ENCODE data around the gene PTK6.
"Not testable (repeated sequence)": the region's sequence is repeated elsewhere in the genome, so short reads cannot be mapped to it uniquely, and the experiment has no call there.

PTK6 gene

DNA sequence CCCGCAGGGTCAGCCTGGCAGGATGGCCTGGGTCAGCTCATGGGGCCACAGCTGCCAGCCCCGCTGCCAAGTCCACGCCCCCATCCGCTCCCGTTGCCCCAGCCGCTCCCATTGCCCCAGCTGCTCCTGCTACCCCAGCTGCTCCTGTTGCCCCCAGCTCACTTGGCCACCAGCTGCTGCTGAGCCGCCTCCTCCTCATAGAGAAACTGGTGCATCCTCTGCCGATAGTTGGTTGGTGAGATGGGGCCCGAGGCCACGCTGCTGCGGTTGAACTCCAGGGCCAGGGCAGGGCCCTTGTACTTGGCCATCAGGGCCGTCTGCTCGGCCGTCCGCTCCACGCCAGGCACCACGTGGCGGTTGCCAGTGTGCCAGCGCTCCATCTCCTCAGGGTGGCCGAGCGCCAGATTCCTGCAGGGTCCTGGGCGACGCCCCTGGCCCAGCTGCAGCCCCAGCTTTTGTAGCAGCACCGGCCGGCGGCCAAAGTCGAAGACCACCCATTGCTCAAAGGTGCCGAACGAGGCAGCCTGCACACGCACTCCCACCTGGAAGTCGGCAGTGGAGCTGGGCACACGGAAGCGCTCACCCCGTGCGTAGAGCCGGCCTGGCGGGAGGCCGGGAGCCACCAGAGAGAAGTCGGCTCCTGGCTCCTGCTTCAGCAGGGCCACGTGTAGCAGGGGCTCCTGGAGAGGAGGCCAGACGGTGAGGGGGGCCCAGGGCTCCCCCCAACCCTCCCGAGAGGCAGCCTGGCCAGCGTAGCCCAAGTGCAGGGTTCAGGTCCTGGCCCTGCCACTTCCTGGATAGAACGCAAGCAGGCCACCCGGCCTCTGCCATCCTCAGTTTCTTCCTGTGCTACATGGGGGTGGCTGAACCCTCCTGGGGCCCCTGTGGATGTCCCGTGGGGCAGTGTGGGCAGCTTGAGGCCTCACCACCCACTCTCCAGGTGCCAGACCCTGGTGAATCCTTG, 32.1 kb upstream of the PTK6 start:
- DNase-seq (ENCODE audit: low read depth), result no peak

DNA sequence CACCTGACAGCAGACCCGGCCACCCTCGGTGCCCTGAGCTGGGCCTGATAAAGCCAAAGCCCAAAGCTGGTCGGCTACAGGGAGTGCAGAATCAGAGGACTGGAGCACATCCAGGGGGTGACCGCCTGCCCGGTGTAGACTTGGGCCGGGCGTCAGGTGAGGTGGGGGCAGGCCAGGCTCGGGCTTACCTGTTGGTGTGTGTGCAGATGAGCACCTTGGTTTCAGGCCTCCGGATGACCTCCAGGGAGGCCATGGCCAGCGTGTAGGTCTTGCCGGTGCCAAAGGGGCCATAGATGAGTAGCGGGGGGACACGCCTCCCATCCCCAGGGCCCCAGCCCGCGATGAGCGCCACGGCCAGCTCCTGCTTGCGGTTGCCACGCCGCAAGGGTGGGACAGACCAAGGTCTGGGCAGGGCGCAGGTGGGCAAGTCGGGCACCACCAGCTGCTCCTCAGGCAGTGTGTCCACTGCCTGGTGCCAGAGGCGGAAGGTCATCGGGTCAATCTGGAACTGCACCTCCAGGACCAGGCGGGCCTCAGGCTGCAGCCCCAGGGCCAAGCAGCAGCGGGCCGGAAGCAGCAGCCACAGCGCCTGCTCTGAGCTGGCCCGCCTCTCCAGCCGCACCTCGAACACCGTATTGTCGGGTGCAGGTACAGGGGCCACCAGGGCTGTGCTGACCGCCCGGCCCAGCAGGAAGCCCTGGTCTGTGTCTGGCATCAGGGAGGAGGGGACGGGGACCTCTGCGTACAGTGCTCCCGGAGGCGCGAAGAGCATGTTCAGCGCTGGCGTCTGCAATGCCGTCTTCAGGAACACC, 31.2 kb upstream of the PTK6 start:
- no peak for DNase-seq (ENCODE audit: low read depth)

DNA sequence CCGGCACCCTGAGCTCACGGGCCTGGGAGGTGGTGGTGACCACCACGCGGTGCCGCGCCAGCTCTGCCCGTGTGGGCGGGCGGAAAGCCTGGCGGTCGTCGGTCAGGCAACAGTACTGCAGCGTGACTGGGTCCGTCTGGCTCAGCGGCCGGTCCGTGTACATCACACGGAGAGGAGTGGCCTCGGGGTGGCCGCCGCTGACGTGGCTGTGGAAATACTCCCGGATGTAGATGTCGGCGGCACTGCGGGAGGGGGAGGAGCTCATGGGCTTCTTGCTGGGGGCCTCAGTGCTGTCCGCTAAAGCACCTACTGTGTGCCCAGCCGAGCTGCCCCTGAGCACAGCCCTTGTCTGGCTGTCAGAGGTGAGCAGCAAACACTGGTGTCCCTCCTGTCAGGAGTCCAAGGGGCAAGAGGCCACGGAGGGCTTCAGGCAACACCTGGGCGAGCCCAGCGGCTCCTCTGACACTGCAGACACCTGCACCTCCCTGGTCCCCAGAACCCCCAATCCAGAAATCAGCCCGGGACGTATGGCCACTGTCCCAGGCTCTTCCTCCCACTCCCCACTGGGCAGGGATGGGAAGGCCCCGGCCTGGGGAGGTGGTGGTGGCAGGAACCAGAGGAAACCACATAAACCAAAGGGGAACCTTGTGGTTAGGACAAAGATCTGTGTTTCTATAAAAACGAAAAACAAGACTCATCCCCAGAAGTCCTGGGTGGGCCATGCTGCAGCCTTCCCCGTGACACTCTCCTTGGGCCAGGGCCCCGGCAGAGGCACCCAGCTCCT, 30.4 kb upstream of the PTK6 start:
- DNase-seq (ENCODE audit: low read depth), result peak; percentile 50

DNA sequence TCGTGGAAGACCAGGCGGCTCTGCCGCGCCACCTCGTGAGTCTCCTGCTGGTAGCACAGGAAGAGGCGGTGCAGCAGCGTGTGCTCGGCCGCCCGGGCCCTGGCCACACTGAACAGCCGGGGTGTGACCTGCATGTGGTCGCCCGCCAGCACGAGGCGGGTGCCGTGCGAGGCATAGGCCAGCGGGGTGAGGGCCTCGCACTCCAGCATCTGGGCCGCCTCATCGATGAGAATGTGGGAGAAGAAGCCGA, 29.9 kb upstream of the PTK6 start:
- DNase-seq (ENCODE audit: low read depth), result no peak

DNA sequence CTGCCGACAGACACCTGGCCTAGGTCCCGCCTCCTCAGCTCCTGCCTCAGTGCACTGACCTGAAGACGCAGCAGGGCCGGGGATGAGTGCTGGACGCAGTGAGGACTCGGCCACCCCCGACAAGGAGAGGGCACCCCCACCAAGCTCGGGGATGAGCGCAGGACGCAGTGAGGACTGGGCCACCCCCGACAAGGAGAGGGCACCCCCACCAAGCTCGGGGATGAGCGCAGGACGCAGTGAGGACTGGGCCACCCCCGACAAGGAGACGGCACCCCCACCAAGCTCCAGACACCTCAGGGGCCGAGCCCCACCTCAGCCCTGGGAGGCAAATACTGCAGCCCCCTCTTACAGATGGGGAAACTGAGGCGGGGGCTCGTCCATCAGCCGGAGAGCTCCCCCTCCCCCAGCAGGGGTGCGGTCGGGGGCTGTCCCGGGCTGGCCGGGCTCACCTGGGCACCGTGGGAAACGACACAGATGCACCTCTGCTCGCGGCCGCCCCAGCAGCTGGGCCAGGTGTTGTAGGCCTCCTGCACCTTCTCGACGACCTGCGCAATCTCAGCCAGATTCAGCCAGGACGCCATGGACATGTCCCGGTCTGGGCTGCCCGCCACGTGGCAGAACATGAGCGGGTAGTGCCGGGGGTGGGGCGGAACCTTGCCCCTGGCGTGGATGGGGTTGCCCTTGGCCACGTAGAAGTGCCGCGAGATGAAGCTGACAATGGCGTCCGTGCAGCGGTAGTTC, 29.4 kb upstream of the PTK6 start:
- DNase-seq (ENCODE audit: low read depth), result no peak

DNA sequence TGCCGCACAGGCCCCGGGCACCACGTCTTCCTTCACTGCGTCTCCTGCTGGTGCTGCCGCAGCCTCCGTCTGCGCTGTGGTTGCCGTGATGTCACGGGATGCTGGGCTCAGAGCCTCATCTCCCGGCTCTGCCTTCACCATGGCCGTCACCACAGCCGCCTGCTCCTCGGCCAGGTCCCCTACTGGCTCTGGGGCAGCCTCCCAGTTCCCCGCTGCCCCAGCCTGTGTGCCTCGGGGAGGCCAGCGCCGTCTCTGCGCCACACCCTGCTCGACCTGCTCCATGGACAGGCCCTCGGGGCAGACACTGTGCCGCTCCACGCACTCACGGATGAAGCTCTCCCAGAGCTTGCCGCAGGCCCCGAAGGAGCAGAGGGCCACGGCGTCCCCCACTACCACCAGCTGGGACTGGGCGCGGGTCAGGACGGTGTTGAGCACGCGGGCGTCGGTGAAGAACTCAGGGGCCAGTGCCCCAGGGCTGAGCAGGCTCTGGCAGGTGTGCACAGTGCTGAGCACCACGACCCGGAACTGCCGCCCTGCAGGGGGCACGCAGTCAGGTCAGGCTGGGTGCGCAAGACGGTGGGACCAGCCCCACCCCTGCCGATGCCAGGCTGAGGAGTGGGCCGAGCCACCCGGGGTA, 28.6 kb upstream of the PTK6 start:
- DNase-seq (ENCODE audit: low read depth), result no peak

DNA sequence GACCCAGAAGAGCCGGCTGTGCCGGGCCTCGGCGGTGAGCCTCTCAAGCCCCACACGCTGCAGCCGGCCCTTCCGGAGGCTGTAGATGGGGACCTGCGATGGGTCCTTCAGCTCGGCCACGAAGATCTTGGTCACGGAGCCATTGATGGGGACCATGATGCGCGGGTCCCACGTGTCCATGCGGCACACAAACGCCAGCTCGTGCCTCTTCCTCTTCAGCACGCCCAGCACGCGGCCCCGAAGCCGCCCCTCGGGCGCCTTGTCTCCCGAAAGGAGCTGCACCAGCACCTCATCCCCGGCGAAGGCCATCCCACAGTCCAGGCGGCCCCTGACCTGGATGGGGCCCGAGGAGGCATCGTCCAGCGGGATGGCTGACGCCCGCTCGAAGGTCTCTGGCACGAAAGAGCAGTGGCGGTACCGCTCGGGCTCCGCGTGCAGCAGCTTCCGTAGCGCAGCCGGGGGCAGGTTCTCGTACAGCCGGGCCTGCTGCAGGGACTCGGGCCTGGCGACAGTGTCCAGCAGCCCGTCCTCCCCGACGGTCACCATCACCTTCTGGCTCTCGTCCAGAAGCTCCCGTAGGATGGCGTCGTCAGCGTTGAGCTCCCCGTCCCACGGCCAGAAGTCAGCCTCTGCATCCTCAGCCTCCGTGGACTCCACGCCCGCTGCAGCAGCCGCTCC, 28.0 kb upstream of the PTK6 start:
- no peak for DNase-seq (ENCODE audit: low read depth)

DNA sequence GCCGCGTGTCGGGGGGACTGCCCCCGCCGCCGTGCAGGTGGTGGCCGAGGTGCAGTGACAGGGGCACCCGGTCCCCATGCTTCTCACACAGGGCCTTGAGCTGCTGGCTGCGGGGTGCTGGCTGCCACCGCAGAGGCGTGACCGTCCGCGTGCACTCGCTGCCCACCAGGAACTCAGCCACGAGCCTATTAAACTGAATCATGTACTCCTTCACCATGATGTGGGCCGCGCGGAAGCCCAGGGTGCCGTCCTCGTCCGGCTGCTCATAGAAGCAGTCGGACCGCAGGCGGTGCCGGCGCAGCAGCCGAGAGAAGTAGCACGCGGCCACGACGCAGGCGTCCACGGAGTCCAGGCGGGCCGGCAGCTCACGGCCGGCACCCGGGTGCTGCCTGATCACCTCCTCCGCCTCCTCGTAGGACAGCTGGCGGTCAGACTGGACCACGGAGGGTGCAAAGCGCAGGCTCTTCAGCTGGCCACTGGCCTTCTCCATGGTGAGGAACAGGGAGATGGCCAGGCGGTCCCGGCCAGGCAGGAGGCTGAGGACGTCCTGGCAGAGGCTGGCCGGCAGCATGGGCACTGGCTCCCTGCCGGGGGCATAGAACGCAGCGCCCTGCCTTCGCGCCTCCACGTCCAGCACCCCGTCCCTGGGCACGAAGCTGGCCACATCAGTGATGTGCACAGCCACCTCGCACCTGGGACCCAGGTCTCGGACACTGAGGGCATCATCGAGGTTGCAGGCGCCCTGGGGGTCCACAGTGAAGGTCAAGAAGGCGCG, 27.0 kb upstream of the PTK6 start:
- no peak for DNase-seq (ENCODE audit: low read depth)

DNA sequence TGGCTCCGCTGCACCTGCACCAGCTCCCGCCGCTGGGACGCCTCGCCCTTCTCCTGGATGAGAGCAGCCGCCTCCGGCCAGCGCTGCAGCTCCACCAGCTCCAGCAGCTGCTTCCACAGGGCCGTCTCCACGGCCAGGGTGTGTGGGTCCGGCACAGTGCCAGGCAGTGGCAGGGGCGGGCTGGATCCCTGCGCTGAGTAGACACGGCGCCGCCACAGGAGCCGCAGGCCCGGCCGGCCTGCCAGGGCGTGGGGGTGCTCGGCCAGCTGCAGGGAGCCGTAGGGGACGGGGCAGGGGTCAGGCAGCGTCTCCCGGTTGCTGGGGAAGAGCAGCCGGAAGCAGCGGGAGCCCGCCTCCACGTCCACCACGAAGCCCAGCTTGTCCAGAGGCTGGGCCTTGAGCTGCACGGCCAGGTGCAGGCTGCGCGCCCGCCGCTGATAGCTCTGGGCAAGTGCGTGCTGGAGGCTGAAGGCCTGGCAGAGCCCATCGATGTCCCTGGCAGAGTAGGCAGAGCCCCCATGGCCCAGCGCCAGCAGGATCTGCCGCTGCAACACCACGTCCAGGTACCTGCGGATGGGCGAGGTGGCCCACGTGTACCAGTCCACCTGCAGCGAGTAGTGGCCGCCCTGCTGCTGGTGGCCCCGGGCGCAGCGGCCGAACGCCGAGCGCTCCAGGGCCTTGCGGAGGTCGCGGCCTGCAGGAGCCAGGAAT, 26.2 kb upstream of the PTK6 start:
- no peak for DNase-seq (ENCODE audit: low read depth)

DNA sequence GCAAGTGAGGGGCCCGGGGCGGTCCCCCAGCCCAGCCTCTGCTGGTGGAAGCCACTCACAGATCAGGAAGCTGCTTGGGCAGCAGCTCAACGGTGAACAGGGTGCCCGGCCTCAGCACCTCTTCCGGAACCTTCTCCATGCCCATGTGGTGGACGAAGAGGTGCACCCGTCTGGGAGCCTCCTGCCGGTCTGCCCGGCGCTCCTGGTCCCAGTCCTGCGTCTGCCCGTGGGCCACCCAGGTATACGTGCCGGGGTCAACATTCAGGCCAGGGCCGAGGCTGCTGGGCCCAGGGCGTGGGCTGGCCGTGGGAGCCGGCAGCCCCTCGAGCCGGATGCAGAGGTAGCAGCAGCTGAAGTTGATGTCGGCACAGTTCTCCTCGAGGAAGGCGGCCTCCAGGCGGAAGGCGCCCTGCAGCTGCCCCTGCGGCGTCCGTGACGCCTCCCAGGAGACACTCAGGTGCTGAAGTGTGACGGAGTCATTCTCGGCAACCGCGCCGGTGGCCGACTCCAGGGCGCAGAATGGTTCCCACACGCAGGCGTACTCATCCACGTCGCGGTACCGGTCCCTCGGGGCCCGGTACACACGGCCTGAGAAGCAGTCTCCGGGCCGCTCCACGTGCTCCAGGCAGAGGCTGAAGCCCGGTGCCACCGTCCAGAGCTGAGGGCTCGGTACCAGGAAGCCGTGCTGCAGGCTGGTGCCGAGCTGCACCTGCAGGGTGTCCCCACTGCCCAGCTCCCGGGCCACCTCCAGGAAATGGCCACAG, 25.5 kb upstream of the PTK6 start:
- no peak for DNase-seq (ENCODE audit: low read depth)

DNA sequence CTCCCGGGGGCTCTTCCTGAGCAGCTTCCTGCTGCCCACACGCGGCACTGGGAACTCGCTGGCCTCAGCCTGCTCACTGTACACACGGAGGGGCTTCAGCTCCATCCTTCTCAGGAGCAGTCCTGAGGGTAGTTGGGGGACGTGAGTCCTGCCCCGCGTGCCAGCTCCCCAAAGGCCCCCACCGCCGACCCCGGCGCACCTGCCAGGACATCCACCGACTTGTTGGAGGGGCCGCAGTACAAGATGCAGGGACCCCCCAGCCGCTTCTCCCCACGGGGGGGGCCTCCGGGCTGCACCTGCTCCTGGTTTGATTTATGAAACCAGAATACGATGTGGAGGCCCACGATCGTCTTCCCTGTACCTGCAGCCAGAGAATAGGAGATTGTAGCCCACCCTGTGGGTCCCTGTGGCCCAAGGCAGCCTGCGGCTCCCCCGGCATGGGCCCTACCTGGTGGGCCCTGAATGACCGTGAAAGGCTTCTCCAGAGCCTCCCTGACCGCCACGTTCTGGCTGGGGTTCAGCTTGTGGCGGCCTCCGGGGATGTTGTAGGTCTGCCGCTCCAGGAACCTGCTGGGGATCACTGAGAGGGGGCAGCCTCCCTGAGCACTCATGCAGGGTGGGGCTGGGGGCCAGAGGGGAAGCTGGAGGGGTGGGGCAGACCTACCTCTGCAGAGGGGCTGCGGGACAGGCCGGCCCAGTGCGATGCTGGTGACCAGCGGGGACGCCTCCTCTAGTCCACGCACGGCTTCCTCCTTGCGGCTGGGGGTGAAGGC, 24.6 kb upstream of the PTK6 start:
- no peak for DNase-seq (ENCODE audit: low read depth)

DNA sequence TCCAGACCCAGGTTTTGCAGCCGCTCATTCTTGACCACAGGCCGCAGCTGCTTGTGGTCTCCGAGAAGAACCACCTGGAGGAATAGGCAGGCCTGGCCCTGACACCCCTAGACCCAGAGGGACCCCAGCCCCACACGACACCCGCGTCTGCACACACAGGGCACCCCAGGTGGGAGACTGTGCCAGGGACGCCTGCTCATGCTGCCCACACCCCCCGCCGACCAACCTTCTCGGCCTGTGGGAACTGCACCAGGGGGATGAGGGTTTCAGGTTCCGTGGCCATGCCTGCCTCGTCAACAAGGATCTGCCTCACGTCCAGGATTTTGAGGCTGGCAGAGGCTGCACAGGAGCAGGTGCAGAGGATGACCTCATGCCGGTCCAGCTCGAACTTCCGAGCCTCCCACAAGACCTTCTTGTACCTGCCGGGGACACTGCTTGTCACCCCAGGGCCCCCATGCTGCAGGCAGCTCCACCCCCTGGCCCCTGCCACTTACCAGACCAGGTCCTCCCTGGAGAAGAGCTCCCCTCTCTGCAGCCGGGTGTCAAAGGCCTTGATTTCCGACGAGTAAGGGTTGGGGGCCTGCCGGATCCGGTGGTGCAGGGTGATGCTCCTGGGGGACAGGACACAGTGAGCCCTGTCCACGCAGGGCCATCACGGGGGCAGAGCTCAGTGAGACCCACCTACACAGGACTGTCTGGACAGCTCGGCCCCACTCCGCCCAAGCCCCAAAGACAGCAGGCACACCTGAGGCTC, 23.9 kb upstream of the PTK6 start:
- no peak for DNase-seq (ENCODE audit: low read depth)

DNA sequence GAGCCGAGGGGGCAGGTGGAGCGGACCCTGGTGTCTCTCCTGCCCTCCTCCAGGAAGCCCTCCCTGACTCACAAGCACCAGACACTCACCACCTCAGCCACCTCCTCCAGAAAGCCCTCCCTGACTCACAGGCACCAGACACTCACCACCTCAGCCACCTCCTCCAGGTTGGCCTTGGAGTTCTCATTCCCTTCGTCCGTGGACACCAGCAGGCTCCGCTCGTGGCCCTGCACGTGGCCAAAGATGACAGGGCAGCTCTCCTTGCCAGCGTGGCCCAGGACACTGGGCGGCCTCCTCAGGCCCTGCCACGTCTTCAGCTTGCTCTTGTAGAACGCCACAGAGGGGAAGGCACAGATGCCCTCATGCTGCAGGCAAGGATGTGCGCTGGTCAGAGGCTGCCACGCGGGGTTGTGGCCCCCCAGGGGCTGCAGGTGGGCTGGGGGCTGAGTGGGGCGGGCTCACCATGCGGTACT, 23.2 kb upstream of the PTK6 start:
- no peak for DNase-seq (ENCODE audit: low read depth)

DNA sequence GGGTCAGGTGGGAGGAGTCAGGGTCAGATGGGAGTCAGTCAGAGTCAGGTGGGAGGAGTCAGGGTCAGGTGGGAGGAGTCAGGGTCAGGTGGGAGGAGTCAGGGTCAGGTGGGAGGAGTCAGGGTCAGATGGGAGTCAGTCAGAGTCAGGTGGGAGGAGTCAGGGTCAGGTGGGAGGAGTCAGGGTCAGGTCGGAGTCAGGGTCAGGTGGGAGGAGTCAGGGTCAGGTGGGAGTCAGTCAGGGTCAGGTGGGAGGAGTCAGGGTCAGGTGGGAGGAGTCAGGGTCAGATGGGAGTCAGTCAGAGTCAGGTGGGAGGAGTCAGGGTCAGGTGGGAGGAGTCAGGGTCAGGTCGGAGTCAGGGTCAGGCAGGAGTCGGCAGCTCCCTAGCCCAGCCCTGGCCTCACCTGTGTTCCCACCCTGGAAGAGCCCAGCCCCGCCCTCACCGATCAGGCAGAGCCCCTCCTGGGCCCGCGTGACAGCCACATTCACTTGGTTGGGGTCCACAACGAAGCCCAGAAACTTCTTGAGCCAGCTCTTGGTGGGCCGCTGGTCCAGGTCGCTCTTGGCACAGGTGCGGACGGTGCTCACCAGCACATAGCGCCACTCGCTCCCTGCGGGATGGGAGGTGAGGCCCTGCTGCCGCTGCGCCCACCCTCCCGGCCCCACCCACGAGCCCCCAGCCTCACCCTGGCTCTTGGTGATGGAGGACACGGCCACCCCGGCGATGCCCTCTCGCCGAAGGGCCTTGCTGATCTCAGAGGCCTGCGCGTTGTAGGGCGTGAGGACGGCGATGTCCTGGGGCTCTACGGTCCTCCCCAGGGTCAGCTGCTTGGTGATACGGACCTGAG, 22.5 kb upstream of the PTK6 start:
- DNase-seq (ENCODE audit: low read depth), result not testable (repeated sequence)

DNA sequence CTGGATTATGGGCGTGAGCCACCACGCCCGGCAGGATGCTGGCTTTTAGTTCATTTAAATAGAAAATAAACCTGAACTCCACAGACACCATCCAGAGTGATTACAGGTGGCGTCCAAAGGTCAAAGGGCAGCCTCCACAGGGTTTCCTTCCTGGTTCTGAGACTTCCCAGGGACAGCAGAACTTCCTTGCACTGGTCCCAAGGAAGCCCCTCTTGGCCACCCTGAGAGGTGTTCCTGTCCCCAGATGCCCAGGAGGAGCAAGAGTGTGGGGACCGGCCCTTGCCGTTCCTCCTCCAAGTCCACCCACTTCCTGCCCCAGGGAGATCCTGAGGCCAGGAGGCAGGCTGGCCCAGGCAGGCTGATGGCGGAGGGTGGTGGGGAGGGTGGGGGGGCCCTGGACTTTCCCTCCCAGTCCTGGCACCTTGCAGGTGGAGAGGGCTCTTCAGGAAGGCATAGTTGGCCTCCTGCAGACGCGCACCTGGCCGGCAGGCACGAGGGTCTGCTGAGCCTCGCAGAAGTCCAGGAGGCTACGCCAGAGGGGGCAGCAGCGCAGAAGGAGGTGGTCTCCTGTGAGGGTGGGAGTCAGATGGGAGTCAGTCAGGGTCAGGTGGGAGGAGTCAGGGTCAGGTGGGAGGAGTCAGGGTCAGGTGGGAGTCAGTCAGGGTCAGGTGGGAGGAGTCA, 21.8 kb upstream of the PTK6 start:
- DNase-seq (ENCODE audit: low read depth), result no peak
